SK-N-DZ (cell line): ENCODE data around the gene LRRC3C.
A peak's percentile ranks its signal among the peaks of the same experiment; 100 is the strongest.

Source experiments
- DNase-seq: peaks from one replicate; pipeline ENCODE4 v3.0.0-alpha.2; 2015; ENCODE audit warnings: low spot score

LRRC3C gene

GRCh38 chr17:39974433-39974832 is 46.9 kb downstream of the LRRC3C start:
- no peak for DNase-seq

GRCh38 chr17:39975801-39976200 is 48.3 kb downstream of the LRRC3C start:
- DNase-seq, result no peak

GRCh38 chr17:39979016-39979670 is 51.6 kb downstream of the LRRC3C start:
- no peak for DNase-seq

GRCh38 chr17:39979893-39980350 is 52.4 kb downstream of the LRRC3C start:
- no peak for DNase-seq

- peak; percentile 100 for DNase-seq
Measured at GRCh38 chr17:39980351-39981206, 53.0 kb downstream of the LRRC3C start, which contains the start of gene PSMD3. PSMD3 (plus strand) TSS chr17:39980807; CDS start chr17:39980971, 164 bp downstream.

- no peak for DNase-seq
Measured at GRCh38 chr17:39981207-39981741, 53.7 kb downstream of the LRRC3C start.

GRCh38 chr17:39981766-39982375 is 54.3 kb downstream of the LRRC3C start:
- no peak for DNase-seq

- DNase-seq, result no peak
Measured at GRCh38 chr17:39988206-39988810, 60.8 kb downstream of the LRRC3C start.

GRCh38 chr17:39994448-39994847 is 66.9 kb downstream of the LRRC3C start:
- DNase-seq, result no peak
